A549 (cell line): ENCODE measurements around the gene PGBD1.

ENCODE experiments used
- ESRRA ChIP-seq: fragments of 150-350 bp; IDR thresholded peaks from 2 replicates; pipeline ENCODE4 v1.6.1; 2014; ENCODE audit warnings: mild to moderate bottlenecking, low read length, borderline replicate concordance
- POLR2A ChIP-seq: IDR thresholded peaks from 2 replicates; pipeline ENCODE4 v1.6.1; 2012; ENCODE audit warnings: mild to moderate bottlenecking, low read length
- TF ChIP-seq, protein P1 (sequence below): fragments of >200 bp; sonication (Bioruptor Twin); formaldehyde crosslinking; IDR thresholded peaks from 3 replicates; pipeline ENCODE4 v1.5.1; 2016
- TF ChIP-seq, protein P2 (sequence below): fragments of 150-350 bp; IDR thresholded peaks from 2 replicates; pipeline ENCODE4 v1.6.1; 2014; ENCODE audit warnings: low read depth, mild to moderate bottlenecking, low read length
- TF ChIP-seq, protein P3 (sequence below): IDR thresholded peaks from 2 replicates; pipeline ENCODE4 v1.6.1; 2012
- TF ChIP-seq, protein P4 (sequence below): fragments of 250-450 bp; sonication (Bioruptor Pico); IDR thresholded peaks from 2 replicates; pipeline ENCODE4 v1.5.0; 2021; ENCODE audit warnings: mild to moderate bottlenecking, moderate library complexity, borderline replicate concordance

DNA sequence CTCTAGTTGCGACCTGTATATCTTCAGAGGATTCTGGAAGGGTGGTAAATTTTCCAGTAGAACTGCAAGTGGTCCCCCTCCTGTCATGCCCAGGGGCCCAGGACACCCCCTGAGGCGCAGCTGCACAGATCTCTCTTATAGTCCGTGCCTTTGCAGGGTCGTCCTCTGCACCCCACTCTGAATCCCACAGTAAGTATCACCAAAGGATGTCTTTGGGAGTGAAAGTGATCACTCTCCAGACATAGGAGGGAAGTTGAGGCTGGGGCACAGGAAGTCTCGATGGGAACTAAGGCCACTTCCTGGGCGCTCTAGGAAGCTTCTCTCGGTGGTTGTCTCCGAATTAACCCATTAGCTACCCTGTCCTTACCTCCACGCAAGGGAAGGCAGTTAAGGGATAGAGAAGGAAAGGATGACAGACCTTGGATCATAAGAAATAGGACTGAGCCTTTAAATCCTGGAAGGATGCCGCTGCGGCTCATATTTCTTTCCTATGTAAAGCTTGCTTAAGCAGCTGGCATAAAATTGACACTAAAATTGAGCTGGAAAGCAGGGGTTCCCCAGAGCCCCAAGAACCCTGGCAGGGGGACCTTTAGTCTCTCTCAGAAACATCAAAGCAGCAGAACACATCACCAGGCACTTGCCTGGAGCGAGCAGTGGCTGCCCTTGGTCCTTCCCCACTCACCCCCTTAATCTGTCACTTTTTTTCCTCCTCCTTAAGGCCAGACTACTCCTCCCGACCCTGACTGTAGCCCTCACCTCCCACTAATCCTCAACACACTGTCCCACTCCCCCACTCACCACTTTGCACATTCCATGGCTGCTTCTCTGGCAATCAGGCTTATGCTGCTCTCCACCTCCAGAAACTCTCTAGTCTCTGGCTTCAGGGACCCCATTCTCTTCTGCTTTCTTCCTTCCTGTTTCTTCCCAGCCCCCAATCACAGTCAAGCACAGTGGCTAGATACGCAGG, 29.1 kb upstream of the PGBD1 start, which contains the start of gene ZKSCAN4:
- TF ChIP-seq, protein P1, sequence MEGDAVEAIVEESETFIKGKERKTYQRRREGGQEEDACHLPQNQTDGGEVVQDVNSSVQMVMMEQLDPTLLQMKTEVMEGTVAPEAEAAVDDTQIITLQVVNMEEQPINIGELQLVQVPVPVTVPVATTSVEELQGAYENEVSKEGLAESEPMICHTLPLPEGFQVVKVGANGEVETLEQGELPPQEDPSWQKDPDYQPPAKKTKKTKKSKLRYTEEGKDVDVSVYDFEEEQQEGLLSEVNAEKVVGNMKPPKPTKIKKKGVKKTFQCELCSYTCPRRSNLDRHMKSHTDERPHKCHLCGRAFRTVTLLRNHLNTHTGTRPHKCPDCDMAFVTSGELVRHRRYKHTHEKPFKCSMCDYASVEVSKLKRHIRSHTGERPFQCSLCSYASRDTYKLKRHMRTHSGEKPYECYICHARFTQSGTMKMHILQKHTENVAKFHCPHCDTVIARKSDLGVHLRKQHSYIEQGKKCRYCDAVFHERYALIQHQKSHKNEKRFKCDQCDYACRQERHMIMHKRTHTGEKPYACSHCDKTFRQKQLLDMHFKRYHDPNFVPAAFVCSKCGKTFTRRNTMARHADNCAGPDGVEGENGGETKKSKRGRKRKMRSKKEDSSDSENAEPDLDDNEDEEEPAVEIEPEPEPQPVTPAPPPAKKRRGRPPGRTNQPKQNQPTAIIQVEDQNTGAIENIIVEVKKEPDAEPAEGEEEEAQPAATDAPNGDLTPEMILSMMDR = no peak
- TF ChIP-seq POLR2A (no peak), ESRRA (no peak)
- TF ChIP-seq, protein P2, sequence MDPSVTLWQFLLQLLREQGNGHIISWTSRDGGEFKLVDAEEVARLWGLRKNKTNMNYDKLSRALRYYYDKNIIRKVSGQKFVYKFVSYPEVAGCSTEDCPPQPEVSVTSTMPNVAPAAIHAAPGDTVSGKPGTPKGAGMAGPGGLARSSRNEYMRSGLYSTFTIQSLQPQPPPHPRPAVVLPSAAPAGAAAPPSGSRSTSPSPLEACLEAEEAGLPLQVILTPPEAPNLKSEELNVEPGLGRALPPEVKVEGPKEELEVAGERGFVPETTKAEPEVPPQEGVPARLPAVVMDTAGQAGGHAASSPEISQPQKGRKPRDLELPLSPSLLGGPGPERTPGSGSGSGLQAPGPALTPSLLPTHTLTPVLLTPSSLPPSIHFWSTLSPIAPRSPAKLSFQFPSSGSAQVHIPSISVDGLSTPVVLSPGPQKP = no peak
- TF ChIP-seq, protein P3, sequence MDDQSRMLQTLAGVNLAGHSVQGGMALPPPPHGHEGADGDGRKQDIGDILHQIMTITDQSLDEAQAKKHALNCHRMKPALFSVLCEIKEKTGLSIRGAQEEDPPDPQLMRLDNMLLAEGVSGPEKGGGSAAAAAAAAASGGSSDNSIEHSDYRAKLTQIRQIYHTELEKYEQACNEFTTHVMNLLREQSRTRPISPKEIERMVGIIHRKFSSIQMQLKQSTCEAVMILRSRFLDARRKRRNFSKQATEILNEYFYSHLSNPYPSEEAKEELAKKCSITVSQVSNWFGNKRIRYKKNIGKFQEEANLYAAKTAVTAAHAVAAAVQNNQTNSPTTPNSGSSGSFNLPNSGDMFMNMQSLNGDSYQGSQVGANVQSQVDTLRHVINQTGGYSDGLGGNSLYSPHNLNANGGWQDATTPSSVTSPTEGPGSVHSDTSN = no peak
- TF ChIP-seq, protein P4, sequence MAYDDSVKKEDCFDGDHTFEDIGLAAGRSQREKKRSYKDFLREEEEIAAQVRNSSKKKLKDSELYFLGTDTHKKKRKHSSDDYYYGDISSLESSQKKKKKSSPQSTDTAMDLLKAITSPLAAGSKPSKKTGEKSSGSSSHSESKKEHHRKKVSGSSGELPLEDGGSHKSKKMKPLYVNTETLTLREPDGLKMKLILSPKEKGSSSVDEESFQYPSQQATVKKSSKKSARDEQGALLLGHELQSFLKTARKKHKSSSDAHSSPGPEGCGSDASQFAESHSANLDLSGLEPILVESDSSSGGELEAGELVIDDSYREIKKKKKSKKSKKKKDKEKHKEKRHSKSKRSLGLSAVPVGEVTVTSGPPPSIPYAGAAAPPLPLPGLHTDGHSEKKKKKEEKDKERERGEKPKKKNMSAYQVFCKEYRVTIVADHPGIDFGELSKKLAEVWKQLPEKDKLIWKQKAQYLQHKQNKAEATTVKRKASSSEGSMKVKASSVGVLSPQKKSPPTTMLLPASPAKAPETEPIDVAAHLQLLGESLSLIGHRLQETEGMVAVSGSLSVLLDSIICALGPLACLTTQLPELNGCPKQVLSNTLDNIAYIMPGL (CRISPR knock-in tag) = no peak
